22Rv1 (cell line): ENCODE data around the gene PARVG.

ENCODE experiments used
- CTCF ChIP-seq: fragments of 450-650 bp; IDR thresholded peaks from 2 replicates; pipeline ENCODE4 v1.5.1; 2017; ENCODE audit warnings: mild to moderate bottlenecking
- ZFX ChIP-seq: fragments of 450-650 bp; IDR thresholded peaks from 2 replicates; pipeline ENCODE4 v1.6.1; 2017; ENCODE audit warnings: antibody characterized with exemption, borderline replicate concordance

GRCh38 chr22:44133161-44133560, 47.6 kb upstream of the PARVG start:
- TF ChIP-seq CTCF (no peak), ZFX (no peak)
